HepG2 (cell line): ENCODE measurements around the gene TRMT112. TPM values are rescaled to one million over a fixed set of nuclear protein-coding genes. Genes with fewer than 3 reads are reported as not detected.
A peak's percentile ranks its signal among the peaks of the same experiment; 100 is the strongest.

ENCODE experiments used
- ATF1 ChIP-seq: IDR thresholded peaks from 2 replicates; pipeline ENCODE4 v1.6.1; 2016; ENCODE audit warnings: mild to moderate bottlenecking, control low read depth
- CC2D1A ChIP-seq: sonication (generic); formaldehyde crosslinking; IDR thresholded peaks from 2 replicates; pipeline ENCODE4 v1.8.1; 2023; ENCODE audit warnings: mild to moderate bottlenecking, missing genetic modification reagents
- ERF ChIP-seq: IDR thresholded peaks from 2 replicates; pipeline ENCODE4 v1.6.1; 2018; ENCODE audit warnings: missing biosample characterization, missing genetic modification reagents
- GATAD1 ChIP-seq: IDR thresholded peaks from 2 replicates; pipeline ENCODE4 v1.6.1; 2016; ENCODE audit warnings: missing genetic modification reagents, missing compliant biosample characterization
- HNRNPLL ChIP-seq: fragments of 200-400 bp; formaldehyde crosslinking; IDR thresholded peaks from 2 replicates; pipeline ENCODE4 v1.6.1; 2017; ENCODE audit warnings: mild to moderate bottlenecking, low read depth, low read length; ENCODE audit not compliant: poor library complexity, severe bottlenecking
- HOXA7 ChIP-seq: sonication (generic); formaldehyde crosslinking; IDR thresholded peaks from 2 replicates; pipeline ENCODE4 v1.8.1; 2022; ENCODE audit warnings: mild to moderate bottlenecking, missing genetic modification reagents, moderate library complexity
- IRF2 ChIP-seq: IDR thresholded peaks from 2 replicates; pipeline ENCODE4 v1.6.1; 2018; ENCODE audit warnings: missing genetic modification reagents, missing compliant biosample characterization
- MTA1 ChIP-seq: sonication (generic); formaldehyde crosslinking; IDR thresholded peaks from 2 replicates; pipeline ENCODE4 v1.4.0; 2020; ENCODE audit warnings: missing genetic modification reagents, mild to moderate bottlenecking, borderline replicate concordance
- SETDB1 ChIP-seq: sonication (generic); formaldehyde crosslinking; IDR thresholded peaks from 2 replicates; pipeline ENCODE4 v1.5.1; 2020; ENCODE audit warnings: missing genetic modification reagents, mild to moderate bottlenecking, borderline replicate concordance
- TBX2 ChIP-seq: sonication (generic); formaldehyde crosslinking; IDR thresholded peaks from 2 replicates; pipeline ENCODE4 v1.5.0; 2020; ENCODE audit warnings: missing genetic modification reagents, mild to moderate bottlenecking, borderline replicate concordance
- ZBTB7A ChIP-seq: sonication (generic); formaldehyde crosslinking; IDR thresholded peaks from 2 replicates; pipeline ENCODE4 v1.8.0; 2022; ENCODE audit warnings: mild to moderate bottlenecking, missing genetic modification reagents
- ZFP36L2 ChIP-seq: sonication (generic); formaldehyde crosslinking; IDR thresholded peaks from 2 replicates; pipeline ENCODE4 v1.4.0; 2020; ENCODE audit warnings: missing genetic modification reagents
- ZNF12 ChIP-seq: sonication (generic); formaldehyde crosslinking; IDR thresholded peaks from 2 replicates; pipeline ENCODE4 v1.5.0; 2020; ENCODE audit warnings: missing genetic modification reagents
- ZNF430 ChIP-seq: sonication (generic); formaldehyde crosslinking; IDR thresholded peaks from 2 replicates; pipeline ENCODE4 v1.9.0; 2021; ENCODE audit warnings: mild to moderate bottlenecking, missing genetic modification reagents
- ZNF792 ChIP-seq: IDR thresholded peaks from 2 replicates; pipeline ENCODE4 v1.6.1; 2016
- polyA plus RNA-seq, 8 experiments: library from polyadenylated mRNA; depleted of rRNA in 3 of 8; stranded (reverse) in 7 of 8; unstranded in 1 of 8; fragments of >200 nt; fragmentation: Illumina TruSeq in 4 of 8; extraction: Trizol in 4 of 8; gene quantifications; 2 replicates each; pipeline versions ENCODE4 v1.2.1 to v1.2.3, GENCODE V29; 2011 to 2016; ENCODE audit warnings: low read depth in 4 of 8, missing spikeins in 1 of 8, mixed read lengths in 1 of 8; ENCODE audit not compliant: insufficient read depth in 1 of 8
- total RNA-seq, 5 experiments: library from RNA; depleted of rRNA; stranded (reverse); fragments of >200 nt; fragmentation: Illumina TruSeq; extraction: Trizol; gene quantifications; 2 replicates each; pipeline ENCODE4 v1.2.3, GENCODE V29; 2016; ENCODE audit warnings: low read depth in 1 of 5
- TF ChIP-seq, protein P1 (sequence below): sonication (generic); formaldehyde crosslinking; IDR thresholded peaks from 2 replicates; pipeline ENCODE4 v1.8.0; 2022; ENCODE audit warnings: missing genetic modification reagents, mild to moderate bottlenecking, moderate library complexity, borderline replicate concordance
- TF ChIP-seq, protein P2 (sequence below): sonication (generic); formaldehyde crosslinking; IDR thresholded peaks from 2 replicates; pipeline ENCODE4 v1.9.0; 2021; ENCODE audit warnings: mild to moderate bottlenecking, missing genetic modification reagents
- TF ChIP-seq, protein P3 (sequence below): IDR thresholded peaks from 2 replicates; pipeline ENCODE4 v1.6.1; 2012; ENCODE audit warnings: low read depth, low read length, improper control_type of control experiment
- TF ChIP-seq, protein P4 (sequence below): sonication (generic); formaldehyde crosslinking; IDR thresholded peaks from 2 replicates; pipeline ENCODE4 v1.4.0; 2020; ENCODE audit warnings: missing genetic modification reagents; ENCODE audit errors: not compliant biosample characterization

Gene TRMT112
- total and polyA plus RNA-seq, 2 of the 13 experiments (the other 11 are each of a cell fraction or from before 2014, with no cell fraction given): 186 to 409 TPM

DNA sequence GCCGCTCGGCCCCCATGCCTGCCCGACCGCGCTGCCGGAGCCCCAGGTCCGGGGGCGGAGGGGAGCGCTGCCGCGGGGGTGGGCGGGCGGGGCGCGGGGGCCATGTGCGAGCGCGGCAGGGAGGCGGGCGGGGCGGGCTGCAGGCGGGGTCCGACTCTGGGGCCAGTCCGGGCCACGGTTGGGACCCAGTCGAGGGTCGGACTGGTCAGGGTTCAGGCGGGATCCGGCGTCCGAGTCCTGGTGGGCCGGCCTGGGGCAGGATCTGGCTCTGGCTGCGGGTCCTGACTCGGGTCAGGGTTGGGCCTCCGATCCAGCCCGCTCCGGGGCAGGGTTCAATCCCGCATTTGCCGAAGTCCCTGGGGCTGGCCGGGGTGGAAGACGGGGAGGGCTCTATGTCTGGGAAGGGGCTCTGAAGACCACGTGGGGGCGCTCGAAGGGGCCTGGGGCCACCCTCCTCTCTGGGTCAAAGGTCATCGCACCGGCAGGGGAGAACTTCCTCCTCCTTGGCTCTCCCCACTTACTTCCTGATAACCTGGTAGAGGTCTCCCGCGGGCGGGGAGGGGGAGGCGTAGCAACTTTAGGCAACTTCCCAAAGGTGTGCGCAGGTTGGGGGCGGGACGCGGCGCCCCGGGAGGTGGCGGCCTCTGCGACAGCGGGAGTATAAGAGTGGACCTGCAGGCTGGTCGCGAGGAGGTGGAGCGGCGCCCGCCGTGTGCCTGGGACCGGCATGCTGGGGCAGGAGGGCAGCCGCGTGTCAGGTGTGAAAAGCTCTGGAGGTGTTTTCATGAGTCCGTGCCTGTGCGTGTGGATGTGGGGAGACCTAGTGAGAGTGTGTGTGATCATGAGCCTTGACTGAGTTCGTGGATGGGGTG is 11.4 kb downstream of the TRMT112 start (continued):
- 0 out of 2 replicates have a peak, but pooled peaks have one; percentile 28 for TF ChIP-seq ZBTB7A (CRISPR knock-in tag)
- TF ChIP-seq, protein P1, sequence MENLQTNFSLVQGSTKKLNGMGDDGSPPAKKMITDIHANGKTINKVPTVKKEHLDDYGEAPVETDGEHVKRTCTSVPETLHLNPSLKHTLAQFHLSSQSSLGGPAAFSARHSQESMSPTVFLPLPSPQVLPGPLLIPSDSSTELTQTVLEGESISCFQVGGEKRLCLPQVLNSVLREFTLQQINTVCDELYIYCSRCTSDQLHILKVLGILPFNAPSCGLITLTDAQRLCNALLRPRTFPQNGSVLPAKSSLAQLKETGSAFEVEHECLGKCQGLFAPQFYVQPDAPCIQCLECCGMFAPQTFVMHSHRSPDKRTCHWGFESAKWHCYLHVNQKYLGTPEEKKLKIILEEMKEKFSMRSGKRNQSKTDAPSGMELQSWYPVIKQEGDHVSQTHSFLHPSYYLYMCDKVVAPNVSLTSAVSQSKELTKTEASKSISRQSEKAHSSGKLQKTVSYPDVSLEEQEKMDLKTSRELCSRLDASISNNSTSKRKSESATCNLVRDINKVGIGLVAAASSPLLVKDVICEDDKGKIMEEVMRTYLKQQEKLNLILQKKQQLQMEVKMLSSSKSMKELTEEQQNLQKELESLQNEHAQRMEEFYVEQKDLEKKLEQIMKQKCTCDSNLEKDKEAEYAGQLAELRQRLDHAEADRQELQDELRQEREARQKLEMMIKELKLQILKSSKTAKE (CRISPR knock-in tag): no peak
- TF ChIP-seq, protein P2, sequence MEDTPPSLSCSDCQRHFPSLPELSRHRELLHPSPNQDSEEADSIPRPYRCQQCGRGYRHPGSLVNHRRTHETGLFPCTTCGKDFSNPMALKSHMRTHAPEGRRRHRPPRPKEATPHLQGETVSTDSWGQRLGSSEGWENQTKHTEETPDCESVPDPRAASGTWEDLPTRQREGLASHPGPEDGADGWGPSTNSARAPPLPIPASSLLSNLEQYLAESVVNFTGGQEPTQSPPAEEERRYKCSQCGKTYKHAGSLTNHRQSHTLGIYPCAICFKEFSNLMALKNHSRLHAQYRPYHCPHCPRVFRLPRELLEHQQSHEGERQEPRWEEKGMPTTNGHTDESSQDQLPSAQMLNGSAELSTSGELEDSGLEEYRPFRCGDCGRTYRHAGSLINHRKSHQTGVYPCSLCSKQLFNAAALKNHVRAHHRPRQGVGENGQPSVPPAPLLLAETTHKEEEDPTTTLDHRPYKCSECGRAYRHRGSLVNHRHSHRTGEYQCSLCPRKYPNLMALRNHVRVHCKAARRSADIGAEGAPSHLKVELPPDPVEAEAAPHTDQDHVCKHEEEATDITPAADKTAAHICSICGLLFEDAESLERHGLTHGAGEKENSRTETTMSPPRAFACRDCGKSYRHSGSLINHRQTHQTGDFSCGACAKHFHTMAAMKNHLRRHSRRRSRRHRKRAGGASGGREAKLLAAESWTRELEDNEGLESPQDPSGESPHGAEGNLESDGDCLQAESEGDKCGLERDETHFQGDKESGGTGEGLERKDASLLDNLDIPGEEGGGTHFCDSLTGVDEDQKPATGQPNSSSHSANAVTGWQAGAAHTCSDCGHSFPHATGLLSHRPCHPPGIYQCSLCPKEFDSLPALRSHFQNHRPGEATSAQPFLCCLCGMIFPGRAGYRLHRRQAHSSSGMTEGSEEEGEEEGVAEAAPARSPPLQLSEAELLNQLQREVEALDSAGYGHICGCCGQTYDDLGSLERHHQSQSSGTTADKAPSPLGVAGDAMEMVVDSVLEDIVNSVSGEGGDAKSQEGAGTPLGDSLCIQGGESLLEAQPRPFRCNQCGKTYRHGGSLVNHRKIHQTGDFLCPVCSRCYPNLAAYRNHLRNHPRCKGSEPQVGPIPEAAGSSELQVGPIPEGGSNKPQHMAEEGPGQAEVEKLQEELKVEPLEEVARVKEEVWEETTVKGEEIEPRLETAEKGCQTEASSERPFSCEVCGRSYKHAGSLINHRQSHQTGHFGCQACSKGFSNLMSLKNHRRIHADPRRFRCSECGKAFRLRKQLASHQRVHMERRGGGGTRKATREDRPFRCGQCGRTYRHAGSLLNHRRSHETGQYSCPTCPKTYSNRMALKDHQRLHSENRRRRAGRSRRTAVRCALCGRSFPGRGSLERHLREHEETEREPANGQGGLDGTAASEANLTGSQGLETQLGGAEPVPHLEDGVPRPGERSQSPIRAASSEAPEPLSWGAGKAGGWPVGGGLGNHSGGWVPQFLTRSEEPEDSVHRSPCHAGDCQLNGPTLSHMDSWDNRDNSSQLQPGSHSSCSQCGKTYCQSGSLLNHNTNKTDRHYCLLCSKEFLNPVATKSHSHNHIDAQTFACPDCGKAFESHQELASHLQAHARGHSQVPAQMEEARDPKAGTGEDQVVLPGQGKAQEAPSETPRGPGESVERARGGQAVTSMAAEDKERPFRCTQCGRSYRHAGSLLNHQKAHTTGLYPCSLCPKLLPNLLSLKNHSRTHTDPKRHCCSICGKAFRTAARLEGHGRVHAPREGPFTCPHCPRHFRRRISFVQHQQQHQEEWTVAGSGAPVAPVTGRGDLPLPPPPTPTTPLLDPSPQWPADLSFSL (CRISPR knock-in tag): no peak
- TF ChIP-seq, protein P3, sequence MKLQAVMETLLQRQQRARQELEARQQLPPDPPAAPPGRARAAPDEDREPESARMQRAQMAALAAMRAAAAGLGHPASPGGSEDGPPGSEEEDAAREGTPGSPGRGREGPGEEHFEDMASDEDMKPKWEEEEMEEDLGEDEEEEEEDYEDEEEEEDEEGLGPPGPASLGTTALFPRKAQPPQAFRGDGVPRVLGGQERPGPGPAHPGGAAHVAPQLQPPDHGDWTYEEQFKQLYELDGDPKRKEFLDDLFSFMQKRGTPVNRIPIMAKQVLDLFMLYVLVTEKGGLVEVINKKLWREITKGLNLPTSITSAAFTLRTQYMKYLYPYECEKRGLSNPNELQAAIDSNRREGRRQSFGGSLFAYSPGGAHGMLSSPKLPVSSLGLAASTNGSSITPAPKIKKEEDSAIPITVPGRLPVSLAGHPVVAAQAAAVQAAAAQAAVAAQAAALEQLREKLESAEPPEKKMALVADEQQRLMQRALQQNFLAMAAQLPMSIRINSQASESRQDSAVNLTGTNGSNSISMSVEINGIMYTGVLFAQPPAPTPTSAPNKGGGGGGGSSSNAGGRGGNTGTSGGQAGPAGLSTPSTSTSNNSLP: no peak
- no peak for TF ChIP-seq ZNF12
- peak; percentile 78 for TF ChIP-seq HNRNPLL
- TF ChIP-seq ERF (CRISPR knock-in tag): no peak
- no peak for TF ChIP-seq HOXA7
- TF ChIP-seq ZFP36L2: no peak
- TF ChIP-seq SETDB1 (CRISPR knock-in tag): no peak
- TF ChIP-seq, protein P4, sequence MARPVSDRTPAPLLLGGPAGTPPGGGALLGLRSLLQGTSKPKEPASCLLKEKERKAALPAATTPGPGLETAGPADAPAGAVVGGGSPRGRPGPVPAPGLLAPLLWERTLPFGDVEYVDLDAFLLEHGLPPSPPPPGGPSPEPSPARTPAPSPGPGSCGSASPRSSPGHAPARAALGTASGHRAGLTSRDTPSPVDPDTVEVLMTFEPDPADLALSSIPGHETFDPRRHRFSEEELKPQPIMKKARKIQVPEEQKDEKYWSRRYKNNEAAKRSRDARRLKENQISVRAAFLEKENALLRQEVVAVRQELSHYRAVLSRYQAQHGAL (CRISPR knock-in tag): no peak
- peak; percentile 33; the same call in 1 of the 2 replicates for TF ChIP-seq IRF2 (CRISPR knock-in tag)
- peak; percentile 75 for TF ChIP-seq ZNF792
- TF ChIP-seq GATAD1: peak; percentile 69
- no peak for TF ChIP-seq CC2D1A (CRISPR knock-in tag)
- no peak; the same call in none of the 2 replicates for TF ChIP-seq TBX2 (CRISPR knock-in tag)
- no peak for TF ChIP-seq MTA1 (CRISPR knock-in tag)
- peak; percentile 44; the same call in 1 of the 2 replicates for TF ChIP-seq ZNF430
- no peak for TF ChIP-seq ATF1
